ENCODE data around the gene MAPK14. TPM values are rescaled to one million over a fixed set of nuclear protein-coding genes. Genes with fewer than 3 reads are reported as not detected.

Gene MAPK14
- total and polyA plus RNA-seq, 2 donors (not counting 1 experiment from before 2014, with no cell fraction given): 55.9 to 57.8 TPM

DNA sequence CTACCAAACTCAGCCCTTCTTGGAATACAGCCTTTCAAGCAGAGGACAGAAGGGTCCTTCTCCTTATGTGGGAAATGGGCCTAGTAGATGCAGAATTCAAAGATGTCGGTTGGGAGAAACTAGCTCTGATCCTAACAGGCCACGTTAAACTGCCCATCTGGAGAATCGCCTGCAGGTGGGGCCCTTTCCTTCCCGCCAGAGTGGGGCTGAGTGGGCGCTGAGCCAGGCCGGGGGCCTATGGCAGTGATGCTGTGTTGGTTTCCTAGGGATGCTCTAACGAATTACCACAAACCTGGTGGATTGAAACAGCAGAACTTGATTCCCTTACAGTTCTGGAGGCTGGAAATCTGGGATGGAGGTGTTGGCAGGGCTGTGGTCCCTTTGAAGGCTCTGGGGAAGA is 111.8 kb downstream of the MAPK14 start:
- no peaks in the 10 kb centered on the region for H3K79me2 ChIP-seq (ENCODE audit: control insufficient read depth, insufficient read depth, low read length)
- no peaks in the 10 kb centered on the region for H3K27me3 ChIP-seq (ENCODE audit: control insufficient read depth, insufficient read depth, low read length)
- no peaks in the 10 kb centered on the region for H4K20me1 ChIP-seq (ENCODE audit: control insufficient read depth, extremely low read depth, insufficient read depth, low read length)
- no peak overlapping the region for H3K27ac ChIP-seq (ENCODE audit: insufficient read depth, low read length)
- H3K9me3 ChIP-seq (ENCODE audit: control insufficient read depth, insufficient read depth, low read depth, low read length): no peaks in the 10 kb centered on the region
- TF ChIP-seq, protein P1, sequence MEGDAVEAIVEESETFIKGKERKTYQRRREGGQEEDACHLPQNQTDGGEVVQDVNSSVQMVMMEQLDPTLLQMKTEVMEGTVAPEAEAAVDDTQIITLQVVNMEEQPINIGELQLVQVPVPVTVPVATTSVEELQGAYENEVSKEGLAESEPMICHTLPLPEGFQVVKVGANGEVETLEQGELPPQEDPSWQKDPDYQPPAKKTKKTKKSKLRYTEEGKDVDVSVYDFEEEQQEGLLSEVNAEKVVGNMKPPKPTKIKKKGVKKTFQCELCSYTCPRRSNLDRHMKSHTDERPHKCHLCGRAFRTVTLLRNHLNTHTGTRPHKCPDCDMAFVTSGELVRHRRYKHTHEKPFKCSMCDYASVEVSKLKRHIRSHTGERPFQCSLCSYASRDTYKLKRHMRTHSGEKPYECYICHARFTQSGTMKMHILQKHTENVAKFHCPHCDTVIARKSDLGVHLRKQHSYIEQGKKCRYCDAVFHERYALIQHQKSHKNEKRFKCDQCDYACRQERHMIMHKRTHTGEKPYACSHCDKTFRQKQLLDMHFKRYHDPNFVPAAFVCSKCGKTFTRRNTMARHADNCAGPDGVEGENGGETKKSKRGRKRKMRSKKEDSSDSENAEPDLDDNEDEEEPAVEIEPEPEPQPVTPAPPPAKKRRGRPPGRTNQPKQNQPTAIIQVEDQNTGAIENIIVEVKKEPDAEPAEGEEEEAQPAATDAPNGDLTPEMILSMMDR (conservative IDR thresholded peaks at IDR 0.05 in 1 of 2, IDR thresholded peaks at IDR 0.05 in 1 of 2; ENCODE audit: low read depth in 1 of 2, low read length in 2 of 2): peak in 1 of 2 donors; percentile 18
- no peak for TF ChIP-seq EZH2 (IDR thresholded peaks at IDR 0.05; ENCODE audit: low read length, missing control alignments)
- H3K9ac ChIP-seq (ENCODE audit: insufficient read depth, low read length): no peak overlapping the region
- no peak overlapping the region for H3K4me2 ChIP-seq (ENCODE audit: extremely low read depth, insufficient read depth, low read length)
- no peak overlapping the region for H3K4me3 ChIP-seq (replicated peaks in 1 of 4; ENCODE audit: control extremely low read depth in 1 of 4, insufficient read depth in 1 of 4, low read depth in 3 of 4, low read length in 4 of 4)
- H3K4me1 ChIP-seq (ENCODE audit: control insufficient read depth, extremely low read depth, insufficient read depth, low read length): no peaks in the 10 kb centered on the region
- DNase-seq (ENCODE audit: low read depth in 2 of 2): no peak
- H2AFZ ChIP-seq (ENCODE audit: low read length): no peak overlapping the region
- no peaks in the 10 kb centered on the region for H3K36me3 ChIP-seq (ENCODE audit: control insufficient read depth, insufficient read depth, low read length)

DNA sequence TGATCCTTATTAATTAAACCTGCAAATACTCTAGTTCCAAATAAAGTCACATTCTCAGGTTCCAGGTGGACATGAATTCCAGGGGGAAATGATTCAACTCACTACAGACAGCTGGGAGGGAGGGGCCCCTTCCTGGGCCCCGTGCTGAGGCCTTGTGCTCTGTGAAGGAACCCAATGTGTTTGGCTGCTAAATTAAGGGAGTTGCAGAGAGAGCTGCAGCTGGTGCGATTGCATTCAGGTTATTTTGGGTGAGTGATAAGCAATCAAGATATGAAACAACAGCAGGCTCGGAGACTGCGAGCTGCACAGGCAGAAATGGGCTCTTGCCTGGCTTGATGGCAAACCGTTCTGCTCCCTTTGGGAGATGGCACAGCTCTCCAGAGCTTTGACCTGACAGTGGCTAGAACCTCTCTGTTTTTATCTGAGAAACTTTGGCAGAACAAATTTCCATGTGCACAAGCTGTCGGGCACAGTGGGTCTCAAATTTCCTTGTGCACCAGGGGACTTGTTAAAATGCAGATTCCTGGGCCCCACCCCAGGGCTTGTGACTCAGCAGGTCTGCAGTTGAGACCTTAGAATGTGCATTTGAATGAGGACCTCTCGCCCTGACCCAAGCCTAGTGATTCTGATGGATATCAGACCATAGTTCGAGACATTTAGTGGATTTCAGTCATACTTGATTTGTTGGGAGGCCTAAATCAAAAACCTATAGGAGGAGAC is 112.5 kb downstream of the MAPK14 start:
- H4K20me1 ChIP-seq (ENCODE audit: control insufficient read depth, extremely low read depth, insufficient read depth, low read length): no peaks in the 10 kb centered on the region
- no peaks in the 10 kb centered on the region for H3K36me3 ChIP-seq (ENCODE audit: control insufficient read depth, insufficient read depth, low read length)
- H2AFZ ChIP-seq (ENCODE audit: low read length): no peak overlapping the region
- no peak for TF ChIP-seq EZH2 (IDR thresholded peaks at IDR 0.05; ENCODE audit: low read length, missing control alignments)
- TF ChIP-seq, protein P1 (conservative IDR thresholded peaks at IDR 0.05 in 1 of 2, IDR thresholded peaks at IDR 0.05 in 1 of 2; ENCODE audit: low read depth in 1 of 2, low read length in 2 of 2): no peak
- DNase-seq (ENCODE audit: low read depth in 2 of 2): no peak
- no peak overlapping the region for H3K27ac ChIP-seq (ENCODE audit: insufficient read depth, low read length)
- H3K79me2 ChIP-seq (ENCODE audit: control insufficient read depth, insufficient read depth, low read length): no peaks in the 10 kb centered on the region
- no peak overlapping the region for H3K4me2 ChIP-seq (ENCODE audit: extremely low read depth, insufficient read depth, low read length)
- no peak overlapping the region for H3K4me3 ChIP-seq (replicated peaks in 1 of 4; ENCODE audit: control extremely low read depth in 1 of 4, insufficient read depth in 1 of 4, low read depth in 3 of 4, low read length in 4 of 4)
- no peak overlapping the region for H3K9ac ChIP-seq (ENCODE audit: insufficient read depth, low read length)
- no peaks in the 10 kb centered on the region for H3K4me1 ChIP-seq (ENCODE audit: control insufficient read depth, extremely low read depth, insufficient read depth, low read length)
- H3K27me3 ChIP-seq (ENCODE audit: control insufficient read depth, insufficient read depth, low read length): no peaks in the 10 kb centered on the region
- no peaks in the 10 kb centered on the region for H3K9me3 ChIP-seq (ENCODE audit: control insufficient read depth, insufficient read depth, low read depth, low read length)

DNA sequence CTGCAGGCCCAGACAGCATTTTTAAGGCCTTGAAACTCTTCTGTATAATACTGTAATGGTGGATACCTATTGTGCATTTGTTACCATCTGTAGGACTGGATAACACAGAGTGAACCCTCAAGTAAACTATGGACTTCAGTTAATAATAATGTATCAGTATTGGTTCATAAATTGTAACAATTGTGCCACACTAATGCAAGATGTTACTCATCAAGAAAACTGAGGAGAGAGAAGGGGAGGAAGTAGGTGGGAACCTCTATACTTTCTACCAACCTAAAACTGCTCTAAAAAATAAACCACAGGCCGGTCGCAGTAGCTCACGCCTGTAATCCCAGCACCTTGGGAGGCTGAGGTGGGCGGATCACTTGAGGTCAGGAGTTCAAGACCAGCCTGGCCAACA is 113.5 kb downstream of the MAPK14 start:
- no peak overlapping the region for H3K4me3 ChIP-seq (replicated peaks in 1 of 4; ENCODE audit: control extremely low read depth in 1 of 4, insufficient read depth in 1 of 4, low read depth in 3 of 4, low read length in 4 of 4)
- no peak overlapping the region for H2AFZ ChIP-seq (ENCODE audit: low read length)
- no peak overlapping the region for H3K9ac ChIP-seq (ENCODE audit: insufficient read depth, low read length)
- no peaks in the 10 kb centered on the region for H3K4me1 ChIP-seq (ENCODE audit: control insufficient read depth, extremely low read depth, insufficient read depth, low read length)
- H3K36me3 ChIP-seq (ENCODE audit: control insufficient read depth, insufficient read depth, low read length): no peaks in the 10 kb centered on the region
- H3K79me2 ChIP-seq (ENCODE audit: control insufficient read depth, insufficient read depth, low read length): no peaks in the 10 kb centered on the region
- no peaks in the 10 kb centered on the region for H3K27me3 ChIP-seq (ENCODE audit: control insufficient read depth, insufficient read depth, low read length)
- no peaks in the 10 kb centered on the region for H3K9me3 ChIP-seq (ENCODE audit: control insufficient read depth, insufficient read depth, low read depth, low read length)
- TF ChIP-seq, protein P1 (conservative IDR thresholded peaks at IDR 0.05 in 1 of 2, IDR thresholded peaks at IDR 0.05 in 1 of 2; ENCODE audit: low read depth in 1 of 2, low read length in 2 of 2): no peak
- no peak for TF ChIP-seq EZH2 (IDR thresholded peaks at IDR 0.05; ENCODE audit: low read length, missing control alignments)
- no peak for DNase-seq (ENCODE audit: low read depth in 2 of 2)
- no peak overlapping the region for H3K27ac ChIP-seq (ENCODE audit: insufficient read depth, low read length)
- no peak overlapping the region for H3K4me2 ChIP-seq (ENCODE audit: extremely low read depth, insufficient read depth, low read length)
- H4K20me1 ChIP-seq (ENCODE audit: control insufficient read depth, extremely low read depth, insufficient read depth, low read length): no peaks in the 10 kb centered on the region

Data from fibroblast of lung (primary cell).